H1 (cell line): Measurements from ENCODE around the gene PTPN9. TPM values are rescaled to one million over a fixed set of nuclear protein-coding genes. Genes with fewer than 3 reads are reported as not detected.

Experiments
- ASH2L ChIP-seq: fragments of 200-600, 300-600 bp; sonication (generic); IDR thresholded peaks from one replicate; pipeline ENCODE4 v1.7.1; 2017; ENCODE audit warnings: low read length
- ATF2 ChIP-seq: IDR thresholded peaks from 2 replicates; pipeline ENCODE4 v1.6.1; 2012; ENCODE audit warnings: low read length, inconsistent platforms
- BCL11A ChIP-seq, 2 experiments: IDR thresholded peaks; one replicate each; pipeline ENCODE4 v1.6.1; 2011; ENCODE audit warnings: low read depth in 2 of 2, low read length in 2 of 2, mild to moderate bottlenecking in 2 of 2
- CBX5 ChIP-seq: fragments of 300-800, 300-1000 bp; sonication (generic); IDR thresholded peaks from 2 replicates; pipeline ENCODE4 v1.7.1; 2016; ENCODE audit warnings: antibody characterized with exemption, low read length, low read depth
- CEBPB ChIP-seq: IDR thresholded peaks from 2 replicates; pipeline ENCODE4 v1.6.1; 2012; ENCODE audit warnings: low read depth, low read length
- CHD1 ChIP-seq: IDR thresholded peaks from 2 replicates; pipeline ENCODE4 v1.6.1; 2012; ENCODE audit warnings: low read depth, low read length, improper control_type of control experiment
- CREB1 ChIP-seq: IDR thresholded peaks from 2 replicates; pipeline ENCODE4 v1.6.1; 2012; ENCODE audit warnings: inconsistent platforms
- EP300 ChIP-seq, 2 experiments: IDR thresholded peaks; 1 replicate in 1 of 2; 2 replicates in 1 of 2; pipeline ENCODE4 v1.6.1; 2011 to 2012; ENCODE audit warnings: low read depth in 2 of 2, low read length in 2 of 2, mild to moderate bottlenecking in 2 of 2, borderline replicate concordance in 1 of 2, inconsistent platforms in 1 of 2, moderate library complexity in 1 of 2
- EZH2 ChIP-seq: fragments of 200-600 bp; sonication (generic); IDR thresholded peaks from 2 replicates; pipeline ENCODE4 v1.7.1; 2012; ENCODE audit warnings: low read depth, mild to moderate bottlenecking, moderate library complexity, low read length, inconsistent platforms; ENCODE audit not compliant: severe bottlenecking
- HDAC6 ChIP-seq: IDR thresholded peaks from one replicate; pipeline ENCODE4 v1.7.1; 2012; ENCODE audit warnings: low read depth, mild to moderate bottlenecking, inconsistent platforms, low read length, moderate library complexity
- JUN ChIP-seq: IDR thresholded peaks from 2 replicates; pipeline ENCODE4 v1.6.1; 2011; ENCODE audit warnings: low read depth, mild to moderate bottlenecking, improper control_type of control experiment, low read length
- JUND ChIP-seq: IDR thresholded peaks from 2 replicates; pipeline ENCODE4 v1.6.1; 2011; ENCODE audit warnings: mild to moderate bottlenecking, improper control_type of control experiment, low read length
- KDM5A ChIP-seq: fragments of 200-600 bp; IDR thresholded peaks from 2 replicates; pipeline ENCODE4 v1.7.1; 2012; ENCODE audit warnings: mild to moderate bottlenecking, low read length, inconsistent platforms, mixed read lengths
- MAFK ChIP-seq: IDR thresholded peaks from 2 replicates; pipeline ENCODE4 v1.6.1; 2012; ENCODE audit warnings: low read depth, mild to moderate bottlenecking, improper control_type of control experiment, low read length
- NANOG ChIP-seq: IDR thresholded peaks from 2 replicates; pipeline ENCODE4 v1.6.1; 2011; ENCODE audit warnings: low read length, low read depth, mild to moderate bottlenecking, inconsistent platforms; ENCODE audit not compliant: insufficient read depth, poor library complexity, severe bottlenecking
- NRF1 ChIP-seq: IDR thresholded peaks from 2 replicates; pipeline ENCODE4 v1.6.1; 2011; ENCODE audit warnings: mild to moderate bottlenecking, low read depth, low read length, improper control_type of control experiment
- POU5F1 ChIP-seq: IDR thresholded peaks from 2 replicates; pipeline ENCODE4 v1.6.1; 2011; ENCODE audit warnings: low read depth, mild to moderate bottlenecking, low read length, moderate library complexity
- RNF2 ChIP-seq: fragments of 200-900, 300-1000 bp; sonication (generic); IDR thresholded peaks from 2 replicates; pipeline ENCODE4 v1.7.1; 2016; ENCODE audit warnings: borderline replicate concordance, low read depth, mild to moderate bottlenecking, antibody characterized with exemption, low read length; ENCODE audit not compliant: poor library complexity, severe bottlenecking; ENCODE audit errors: missing control alignments
- SIX5 ChIP-seq: IDR thresholded peaks from 2 replicates; pipeline ENCODE4 v1.6.1; 2011; ENCODE audit warnings: mild to moderate bottlenecking, low read depth, low read length
- SUZ12 ChIP-seq: fragments of 200-600 bp; sonication (generic); IDR thresholded peaks from 2 replicates; pipeline ENCODE4 v1.6.1; 2012; ENCODE audit warnings: mild to moderate bottlenecking, inconsistent platforms, low read length, moderate library complexity, mixed read lengths
- TAF7 ChIP-seq: optimal IDR thresholded peaks from 2 replicates; pipeline ENCODE3; 2011; ENCODE audit warnings: low read depth, mild to moderate bottlenecking, inconsistent platforms, low read length, moderate library complexity, borderline replicate concordance
- TEAD4 ChIP-seq: IDR thresholded peaks from 2 replicates; pipeline ENCODE4 v1.6.1; 2012; ENCODE audit warnings: low read depth, low read length, inconsistent platforms, mixed read lengths
- YY1 ChIP-seq: IDR thresholded peaks from 2 replicates; pipeline ENCODE4 v1.6.1; 2011; ENCODE audit warnings: low read depth, mild to moderate bottlenecking, low read length
- polyA plus RNA-seq, 7 experiments: library from polyadenylated mRNA; depleted of rRNA in 3 of 7; stranded (reverse) in 5 of 7; unstranded in 2 of 7; fragments of >200 nt in 5 of 7; fragments of 200-250 nt in 2 of 7; gene quantifications; 1 replicate in 5 of 7; 2 replicates in 1 of 7; 4 replicates in 1 of 7; pipeline versions ENCODE4 v1.2.1 to v1.2.3, GENCODE V29; 2011 to 2013; ENCODE audit warnings: missing spikeins in 2 of 7, mixed read lengths in 2 of 7
- total RNA-seq: library from RNA; stranded (reverse); fragmentation: NEBNext Ultra II Directional; extraction: Animal tissue kit (Norgen Biotek cat#: 25700); gene quantifications from 2 replicates; pipeline ENCODE4 v1.2.1, GENCODE V29; 2021

The PTPN9 gene
- total and polyA plus RNA-seq, 2 of the 8 experiments (the other 6 are each of a cell fraction or from before 2014, with no cell fraction given), result 46.6 to 57.4 TPM

- TF ChIP-seq RNF2, result no peak
- 0 out of 2 replicates have a peak, but pooled peaks have one; percentile 28 for TF ChIP-seq YY1
- TF ChIP-seq SUZ12, result no peak
- no peak for TF ChIP-seq MAFK
- no peak for TF ChIP-seq EZH2
- TF ChIP-seq EP300 (IDR thresholded peaks at IDR 0.05; ENCODE audit: borderline replicate concordance in 1 of 2, low read depth in 2 of 2, low read length in 2 of 2), result no peak
- TF ChIP-seq TAF7, result no peak
- no peak for TF ChIP-seq SIX5
- no peak for TF ChIP-seq HDAC6
- TF ChIP-seq JUND, result no peak
- peak; percentile 21 for TF ChIP-seq CREB1
- TF ChIP-seq CEBPB, result no peak
- no peak for TF ChIP-seq JUN
- no peak for TF ChIP-seq CHD1
- no peak for TF ChIP-seq CBX5
- no peak for TF ChIP-seq KDM5A
- TF ChIP-seq ATF2, result no peak
- TF ChIP-seq POU5F1, result no peak
- no peak for TF ChIP-seq BCL11A (IDR thresholded peaks at IDR 0.05; ENCODE audit: low read depth in 2 of 2, low read length in 2 of 2)
- no peak for TF ChIP-seq NANOG
- TF ChIP-seq TEAD4, result no peak
- TF ChIP-seq ASH2L, result no peak
- TF ChIP-seq NRF1, result no peak
Measured at GRCh38 chr15:75451674-75452363, 127.3 kb downstream of the PTPN9 start, which contains the start of gene SIN3A (continued).
